ENCODE measurements around the gene VWC2.

The VWC2 gene

GRCh38 chr7:49781996-49782395 lies 8.6 kb downstream of the VWC2 start:
- no peak for DNase-seq (ENCODE audit: low read depth, low spot score)
- H3K27ac ChIP-seq = no peak overlapping the region

DNA sequence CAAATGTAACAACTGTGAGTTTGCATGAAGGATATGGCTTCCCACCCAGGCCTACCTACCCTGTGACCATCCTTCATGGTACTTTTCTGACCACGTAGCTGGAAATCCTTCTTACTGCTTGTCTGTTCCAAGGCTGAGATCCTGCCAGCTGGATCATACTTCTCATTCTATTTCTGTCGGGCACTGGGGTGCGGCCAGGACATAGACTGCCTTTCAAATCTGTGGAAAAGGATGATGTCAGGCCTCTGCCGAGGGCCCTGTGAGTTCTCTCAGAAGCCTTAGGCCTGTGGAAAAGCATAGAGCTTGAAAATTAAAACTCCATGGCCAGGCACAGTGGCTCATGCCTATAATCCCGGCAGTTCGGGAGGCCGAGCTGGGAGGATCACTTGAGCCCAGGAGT lies 10.0 kb downstream of the VWC2 start:
- no peak for DNase-seq (ENCODE audit: low read depth, low spot score)
- H3K27ac ChIP-seq = no peak overlapping the region

DNA sequence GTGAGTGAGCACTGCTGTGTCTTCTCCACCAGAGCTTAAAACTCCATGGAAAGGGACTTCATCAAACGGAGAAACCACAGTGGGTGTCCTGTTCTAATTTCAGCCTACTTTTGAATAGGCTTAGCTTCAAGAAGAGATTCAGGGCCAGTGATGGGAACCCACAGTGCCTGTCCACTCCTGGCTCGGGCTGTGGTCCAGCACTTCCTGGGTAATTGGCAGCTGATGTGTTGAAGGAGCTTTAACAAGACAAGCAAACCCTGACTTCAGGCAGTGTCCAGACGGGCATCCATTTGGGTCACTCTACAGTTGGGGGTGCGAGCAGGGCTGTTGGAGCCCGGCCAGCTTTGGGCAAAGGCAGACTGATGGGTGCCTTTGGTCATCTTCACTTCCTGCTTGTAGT lies 14.5 kb downstream of the VWC2 start:
- DNase-seq (ENCODE audit: low read depth, low spot score) = no peak
- H3K27ac ChIP-seq = no peak overlapping the region

GRCh38 chr7:49788455-49789059 lies 15.1 kb downstream of the VWC2 start:
- no peak overlapping the region for H3K27ac ChIP-seq
- no peak for DNase-seq (ENCODE audit: low read depth, low spot score)

- no peak for DNase-seq (ENCODE audit: low read depth, low spot score)
- no peak overlapping the region for H3K27ac ChIP-seq
Measured at GRCh38 chr7:49789736-49790135, 16.3 kb downstream of the VWC2 start.

GRCh38 chr7:49790209-49790608 lies 16.8 kb downstream of the VWC2 start:
- no peak overlapping the region for H3K27ac ChIP-seq
- no peak for DNase-seq (ENCODE audit: low read depth, low spot score)

DNA sequence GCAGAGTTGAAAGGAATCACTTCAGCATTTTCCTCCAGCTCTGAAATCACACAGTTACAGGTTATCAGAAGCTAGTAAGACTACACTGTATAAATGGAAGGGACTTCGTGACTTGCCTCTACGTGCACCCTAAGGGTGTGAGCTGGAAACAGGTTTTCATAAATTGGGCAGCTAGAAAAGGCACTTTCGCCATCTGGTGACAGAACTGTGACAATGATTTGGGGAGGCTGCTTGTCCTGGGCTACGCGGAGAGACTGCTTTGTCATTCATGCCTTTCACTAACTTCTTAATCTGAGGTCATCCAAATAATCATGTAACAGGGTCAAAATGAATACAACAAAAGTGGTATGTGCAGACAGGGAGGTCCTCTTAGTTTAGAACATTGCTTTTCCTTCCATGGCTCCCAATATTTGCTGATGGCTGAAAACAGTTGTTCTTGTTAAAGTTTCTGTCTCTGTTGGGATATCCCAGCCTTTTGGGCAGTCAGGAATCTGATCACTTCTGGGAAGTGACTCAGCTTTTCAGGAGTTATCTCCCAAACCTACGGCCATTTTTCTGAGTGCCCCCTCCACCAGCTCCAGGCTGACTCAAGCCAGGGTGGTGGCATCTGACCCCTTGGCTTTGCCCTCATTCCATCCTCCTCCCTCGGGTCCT lies 17.8 kb downstream of the VWC2 start:
- DNase-seq (ENCODE audit: low read depth, low spot score) = no peak
- H3K27ac ChIP-seq = no peak overlapping the region

DNA sequence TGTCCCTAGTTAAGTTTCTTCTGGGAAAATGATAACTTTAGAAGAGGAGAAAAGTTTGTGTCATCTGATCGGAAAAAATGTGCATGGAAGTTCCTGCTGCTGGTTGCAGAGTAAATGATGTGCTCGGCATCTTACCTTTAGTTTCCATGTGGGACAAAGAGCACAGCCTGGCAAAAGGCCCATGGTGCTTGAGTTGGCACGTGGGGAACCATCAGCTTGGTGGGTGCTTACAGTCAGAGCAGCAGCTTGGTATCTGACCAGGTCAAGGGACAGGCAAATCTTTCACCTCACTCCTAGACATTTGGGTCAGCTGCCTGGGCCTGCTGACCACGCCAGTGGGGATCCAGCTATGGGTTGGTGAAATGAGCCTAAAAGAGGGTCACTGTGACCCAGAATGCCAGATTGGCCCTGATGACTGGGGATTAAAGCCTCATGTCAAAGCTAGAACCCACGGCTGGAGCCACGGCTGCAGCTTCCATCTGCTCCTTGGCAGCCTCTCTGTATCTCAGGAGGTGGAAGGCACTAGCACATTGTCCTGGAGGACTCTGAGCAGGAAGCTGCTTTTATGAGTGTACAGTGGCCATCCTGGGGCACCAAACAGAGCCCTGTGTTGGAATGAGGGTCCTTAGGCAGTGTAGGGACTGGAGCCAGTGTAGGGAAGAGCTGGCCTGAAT lies 24.7 kb downstream of the VWC2 start:
- DNase-seq (ENCODE audit: low read depth, low spot score) = no peak
- no peak overlapping the region for H3K27ac ChIP-seq

DNA sequence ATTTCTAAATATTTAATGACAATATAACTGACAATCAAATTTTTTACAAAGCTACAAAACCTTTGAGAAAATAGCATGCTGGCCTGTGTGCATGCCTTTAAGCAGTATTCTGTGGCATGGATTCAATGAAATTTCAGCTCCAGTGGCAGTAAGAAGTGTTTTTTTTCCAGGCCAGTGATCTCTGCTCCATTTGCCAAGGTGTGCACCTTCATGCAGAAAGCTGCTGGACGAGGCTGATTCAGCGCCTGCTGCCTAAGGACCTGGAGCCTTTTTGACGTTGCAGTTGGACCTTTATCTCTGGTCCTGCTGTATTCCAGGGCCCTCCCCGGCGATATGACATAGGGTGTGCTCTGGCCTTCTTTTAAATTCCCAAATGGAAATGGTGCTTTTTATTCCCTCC lies 26.6 kb downstream of the VWC2 start:
- DNase-seq (ENCODE audit: low read depth, low spot score) = no peak

GRCh38 chr7:49802600-49802999 lies 29.2 kb downstream of the VWC2 start:
- H3K27ac ChIP-seq = no peak overlapping the region
- no peak for DNase-seq (ENCODE audit: low read depth, low spot score)

More for the DNA sequence above, 26.6 kb downstream of the VWC2 start:
- H3K27ac ChIP-seq = no peak overlapping the region

DNA sequence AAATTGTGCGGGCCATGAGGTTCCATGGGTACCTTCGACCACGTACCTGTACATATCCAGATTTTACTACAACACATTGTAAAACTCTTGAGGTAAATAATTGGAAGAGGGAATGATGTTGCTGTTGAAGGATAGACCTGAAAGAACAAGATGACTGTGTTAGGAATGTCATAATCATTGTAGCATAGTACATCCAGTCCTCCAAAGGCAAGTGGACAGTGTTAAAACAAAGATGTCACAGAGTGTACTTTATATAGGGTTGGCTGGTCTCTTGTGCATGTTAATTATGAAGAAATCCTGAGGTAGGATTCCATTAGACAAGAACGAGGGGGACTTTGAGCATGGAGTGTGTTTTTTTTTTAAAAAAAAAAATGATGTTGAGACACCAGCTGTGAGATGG lies 30.4 kb downstream of the VWC2 start:
- DNase-seq (ENCODE audit: low read depth, low spot score) = no peak
- no peak overlapping the region for H3K27ac ChIP-seq

- no peak for DNase-seq (ENCODE audit: low read depth, low spot score)
- no peak overlapping the region for H3K27ac ChIP-seq
Measured at GRCh38 chr7:49805371-49806007, 32.1 kb downstream of the VWC2 start.

- DNase-seq (ENCODE audit: low read depth, low spot score) = no peak
- no peak overlapping the region for H3K27ac ChIP-seq
Measured at GRCh38 chr7:49812534-49812933, 39.1 kb downstream of the VWC2 start.

- no peak overlapping the region for H3K27ac ChIP-seq
- no peak for DNase-seq (ENCODE audit: low read depth, low spot score)
Measured at GRCh38 chr7:49817279-49817678, 43.8 kb downstream of the VWC2 start.

DNA sequence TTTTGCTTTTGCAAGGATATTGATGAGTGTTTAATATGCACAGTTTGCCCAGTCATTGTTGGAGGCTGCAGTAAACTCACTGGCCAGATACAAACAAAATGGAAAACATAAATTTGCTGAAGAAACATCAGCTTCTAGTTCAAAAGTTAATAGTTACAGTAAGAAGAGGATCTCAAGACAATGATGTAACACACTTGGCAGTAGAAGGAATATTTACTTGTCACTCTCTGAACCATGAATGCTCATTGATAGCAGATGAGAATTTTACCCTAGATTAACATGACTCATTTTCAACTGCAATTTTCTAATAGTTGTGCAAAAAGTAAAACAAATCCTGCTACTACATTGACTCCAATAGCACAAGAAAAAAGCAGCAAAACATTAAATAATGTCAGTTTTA lies 47.7 kb downstream of the VWC2 start:
- no peak for DNase-seq (ENCODE audit: low read depth, low spot score)
- no peak overlapping the region for H3K27ac ChIP-seq

DNA sequence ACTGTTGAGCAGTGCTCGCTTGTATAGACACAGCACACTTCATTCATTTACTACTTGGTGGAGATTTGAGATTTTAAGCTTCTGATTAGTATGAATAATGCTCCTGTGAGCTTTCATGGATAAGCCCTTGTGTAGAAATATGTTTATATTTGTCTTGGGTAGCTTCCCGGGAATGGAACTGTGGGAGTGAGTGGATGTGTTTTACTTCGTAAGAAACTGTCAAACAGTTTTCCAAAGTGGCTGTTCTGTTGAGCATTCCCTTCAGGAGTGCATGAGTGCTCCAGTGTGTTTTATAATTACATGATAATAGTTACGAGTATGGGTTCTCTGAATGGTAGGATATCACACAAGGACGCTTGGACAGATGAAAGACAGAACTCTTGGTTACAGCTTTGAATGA lies 49.4 kb downstream of the VWC2 start:
- H3K27ac ChIP-seq = no peak overlapping the region
- no peak for DNase-seq (ENCODE audit: low read depth, low spot score)

GRCh38 chr7:49823566-49823965 lies 50.1 kb downstream of the VWC2 start:
- no peak for DNase-seq (ENCODE audit: low read depth, low spot score)
- H3K27ac ChIP-seq = no peak overlapping the region

DNA sequence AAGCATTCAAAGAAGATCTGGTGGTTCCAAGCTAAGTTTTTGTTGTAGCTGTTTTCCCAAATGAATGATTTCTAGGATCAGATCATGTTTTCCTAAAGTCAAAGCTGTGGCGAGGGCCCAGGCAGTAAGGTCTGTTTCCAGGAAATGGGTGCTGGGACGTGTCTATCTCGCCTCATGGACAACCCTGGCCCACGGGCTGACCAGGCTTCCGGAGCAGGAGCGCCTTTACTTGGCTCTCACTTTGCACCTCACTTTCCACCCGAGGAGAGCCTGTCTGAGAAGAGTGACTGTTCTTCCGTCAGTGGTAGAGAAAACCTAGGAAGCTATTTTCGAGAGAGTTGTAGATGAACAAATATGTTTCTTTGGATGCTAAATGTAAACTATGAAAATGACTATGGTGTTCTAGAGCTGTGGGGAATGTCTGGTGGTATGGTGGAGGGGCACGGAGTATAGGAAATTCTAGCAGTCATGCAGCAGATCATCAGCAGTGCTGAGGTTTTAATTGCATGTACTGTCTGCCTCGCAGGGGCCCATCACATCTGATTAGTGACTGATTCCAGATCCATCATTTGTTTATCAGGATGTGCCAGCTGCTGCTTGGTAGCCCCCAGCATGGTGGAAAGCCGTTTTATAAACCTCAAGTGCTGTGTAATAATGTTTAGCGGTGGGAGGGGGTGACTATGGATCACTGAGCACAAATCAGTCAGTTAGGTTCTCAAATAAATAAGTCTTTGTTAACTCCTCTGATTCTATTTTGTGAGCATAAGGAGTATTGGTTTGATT lies 66.6 kb downstream of the VWC2 start:
- DNase-seq (ENCODE audit: low read depth, low spot score) = no peak
- no peak overlapping the region for H3K27ac ChIP-seq

- H3K27ac ChIP-seq = no peak overlapping the region
- DNase-seq (ENCODE audit: low read depth, low spot score) = no peak
Measured at GRCh38 chr7:49840751-49841405, 67.4 kb downstream of the VWC2 start.

DNA sequence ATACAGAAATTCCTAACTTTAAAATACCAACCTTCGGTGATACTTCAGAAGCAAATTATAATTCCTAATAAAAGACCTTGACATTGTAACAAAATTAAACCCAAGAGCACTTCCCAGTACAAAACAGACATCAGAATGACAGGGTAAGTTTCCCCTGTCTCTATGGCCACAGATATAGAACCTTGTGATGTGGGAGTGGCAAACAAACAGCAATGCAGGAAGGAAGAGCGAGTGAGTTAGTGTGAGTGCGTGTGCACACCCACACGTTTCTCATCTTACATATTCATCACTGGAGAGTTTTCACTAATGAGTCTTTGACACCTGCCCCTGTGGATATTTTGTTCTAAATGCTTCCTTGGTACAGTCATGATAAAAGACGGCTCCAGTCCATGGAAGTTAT lies 72.2 kb downstream of the VWC2 start:
- DNase-seq (ENCODE audit: low read depth, low spot score) = no peak
- no peak overlapping the region for H3K27ac ChIP-seq

Measured in epithelial cell of prostate (primary cell).